GM21390 (cell line): ENCODE measurements around the gene RPRD1A.
"Not testable (repeated sequence)": the region's sequence is repeated elsewhere in the genome, so short reads cannot be mapped to it uniquely, and the experiment has no call there.

Experiments used
- ATAC-seq: cut with Tn5 transposase; IDR thresholded peaks from one replicate; pipeline ENCODE4 v1.9.1; 2021; ENCODE audit not compliant: unreplicated experiment

Gene RPRD1A

GRCh38 chr18:36031903-36032302 is 35.5 kb downstream of the RPRD1A start:
- ATAC-seq, result no peak

- no peak for ATAC-seq
Observed at GRCh38 chr18:36031407-36031806, 36.0 kb downstream of the RPRD1A start.

- no peak for ATAC-seq
Observed at GRCh38 chr18:36028859-36029258, 38.5 kb downstream of the RPRD1A start.

- no peak for ATAC-seq
Observed at GRCh38 chr18:36025025-36025424, 42.3 kb downstream of the RPRD1A start.

GRCh38 chr18:36024241-36024640 is 43.1 kb downstream of the RPRD1A start:
- not testable (repeated sequence) for ATAC-seq

- ATAC-seq, result no peak
Observed at GRCh38 chr18:36023336-36023735, 44.0 kb downstream of the RPRD1A start.

- no peak for ATAC-seq
Observed at GRCh38 chr18:36020174-36020711, 47.1 kb downstream of the RPRD1A start.

- ATAC-seq, result no peak
Observed at GRCh38 chr18:36017232-36017631, 50.1 kb downstream of the RPRD1A start.

- ATAC-seq, result peak; percentile 95
Observed at GRCh38 chr18:36015629-36016028, 51.7 kb downstream of the RPRD1A start.

GRCh38 chr18:36012891-36013290 is 54.5 kb downstream of the RPRD1A start:
- ATAC-seq, result no peak

- no peak for ATAC-seq
Observed at GRCh38 chr18:36009214-36009613, 58.1 kb downstream of the RPRD1A start.

- ATAC-seq, result no peak
Observed at GRCh38 chr18:36006997-36007396, 60.4 kb downstream of the RPRD1A start.

GRCh38 chr18:35999925-36000324 is 67.4 kb downstream of the RPRD1A start:
- ATAC-seq, result no peak

GRCh38 chr18:35998967-35999366 is 68.4 kb downstream of the RPRD1A start:
- no peak for ATAC-seq

GRCh38 chr18:35993013-35993412 is 74.3 kb downstream of the RPRD1A start:
- no peak for ATAC-seq

GRCh38 chr18:35991696-35992095 is 75.7 kb downstream of the RPRD1A start:
- ATAC-seq, result no peak

GRCh38 chr18:35983818-35984217 is 83.5 kb downstream of the RPRD1A start:
- no peak for ATAC-seq

GRCh38 chr18:35983147-35983546 is 84.2 kb downstream of the RPRD1A start:
- ATAC-seq, result no peak

- no peak for ATAC-seq
Observed at GRCh38 chr18:35982409-35983114, 84.8 kb downstream of the RPRD1A start.

GRCh38 chr18:35979112-35979511 is 88.2 kb downstream of the RPRD1A start:
- no peak for ATAC-seq

GRCh38 chr18:35974181-35974580 is 93.2 kb downstream of the RPRD1A start:
- ATAC-seq, result no peak

- no peak for ATAC-seq
Observed at GRCh38 chr18:35973650-35974049, 93.7 kb downstream of the RPRD1A start.
